Measurements from ENCODE around the gene FANCI.
"Not testable (repeated sequence)": the region's sequence is repeated elsewhere in the genome, so short reads cannot be mapped to it uniquely, and the experiment has no call there.

Gene FANCI

GRCh38 chr15:89230277-89230676, 13.5 kb upstream of the FANCI start:
- DNase-seq (no peak), ATAC-seq (ENCODE audit: insufficient read depth, low read depth) (no peak)
- Histone ChIP-seq H3K36me3 (ENCODE audit: insufficient read depth, low read length) (no peaks in the 10 kb centered on the region), H3K27ac (ENCODE audit: low read length) (no peak overlapping the region), H2AFZ (ENCODE audit: low read depth, low read length) (no peak overlapping the region), H4K20me1 (ENCODE audit: insufficient read depth, low read length) (no peaks in the 10 kb centered on the region), H3K27me3 (ENCODE audit: insufficient read depth, low read length, poor library complexity) (no peaks in the 10 kb centered on the region), H3K4me3 (ENCODE audit: low read depth in 1 of 2, low read length in 2 of 2) (no peak overlapping the region), H3K4me1 (ENCODE audit: insufficient read depth, low read length) (no peaks in the 10 kb centered on the region), H3K4me2 (ENCODE audit: insufficient read depth, low read length) (no peak overlapping the region), H3K9me3 (ENCODE audit: insufficient read depth, low read length, severe bottlenecking) (no peaks in the 10 kb centered on the region), H3K79me2 (ENCODE audit: insufficient read depth, low read length) (no peaks in the 10 kb centered on the region), H3K9ac (ENCODE audit: low read depth, low read length) (no peak overlapping the region)
- TF ChIP-seq EZH2 (IDR thresholded peaks at IDR 0.05; ENCODE audit: borderline replicate concordance, low read depth, low read length, severe bottlenecking) = no peak
- no peak for TF ChIP-seq CTCF (IDR thresholded peaks at IDR 0.05; ENCODE audit: borderline replicate concordance, extremely low read depth, low read length, poor library complexity, severe bottlenecking)

DNA sequence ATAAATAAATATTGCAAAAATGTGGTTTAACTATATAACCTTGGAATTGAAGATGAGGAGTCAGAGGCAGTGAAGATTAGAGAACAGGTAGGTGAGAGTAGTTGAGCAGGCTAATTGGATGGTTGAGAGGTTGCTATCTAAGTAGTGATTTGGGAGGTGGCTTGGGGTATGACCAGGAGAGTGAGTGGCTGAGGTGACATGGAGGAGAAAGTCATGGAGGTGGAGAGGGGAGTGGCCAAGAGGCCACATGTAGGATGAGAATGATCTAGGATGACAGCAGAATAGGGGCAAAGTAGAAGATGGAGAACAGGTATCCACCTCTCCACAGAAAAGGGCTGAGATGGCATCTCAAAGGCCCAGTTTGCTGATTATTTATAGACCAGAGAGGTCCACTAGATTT, 11.9 kb upstream of the FANCI start:
- Histone ChIP-seq H3K9ac (ENCODE audit: low read depth, low read length) (no peak overlapping the region), H3K9me3 (ENCODE audit: insufficient read depth, low read length, severe bottlenecking) (no peaks in the 10 kb centered on the region), H3K27ac (ENCODE audit: low read length) (no peak overlapping the region), H3K36me3 (ENCODE audit: insufficient read depth, low read length) (no peaks in the 10 kb centered on the region), H2AFZ (ENCODE audit: low read depth, low read length) (no peak overlapping the region), H3K4me1 (ENCODE audit: insufficient read depth, low read length) (no peaks in the 10 kb centered on the region), H3K4me2 (ENCODE audit: insufficient read depth, low read length) (no peak overlapping the region), H4K20me1 (ENCODE audit: insufficient read depth, low read length) (no peaks in the 10 kb centered on the region), H3K79me2 (ENCODE audit: insufficient read depth, low read length) (no peaks in the 10 kb centered on the region), H3K27me3 (ENCODE audit: insufficient read depth, low read length, poor library complexity) (no peaks in the 10 kb centered on the region), H3K4me3 (ENCODE audit: low read depth in 1 of 2, low read length in 2 of 2) (no peak overlapping the region)
- ATAC-seq (ENCODE audit: insufficient read depth, low read depth) = no peak
- TF ChIP-seq CTCF (IDR thresholded peaks at IDR 0.05; ENCODE audit: borderline replicate concordance, extremely low read depth, low read length, poor library complexity, severe bottlenecking) = no peak
- no peak for TF ChIP-seq EZH2 (IDR thresholded peaks at IDR 0.05; ENCODE audit: borderline replicate concordance, low read depth, low read length, severe bottlenecking)
- no peak for DNase-seq

DNA sequence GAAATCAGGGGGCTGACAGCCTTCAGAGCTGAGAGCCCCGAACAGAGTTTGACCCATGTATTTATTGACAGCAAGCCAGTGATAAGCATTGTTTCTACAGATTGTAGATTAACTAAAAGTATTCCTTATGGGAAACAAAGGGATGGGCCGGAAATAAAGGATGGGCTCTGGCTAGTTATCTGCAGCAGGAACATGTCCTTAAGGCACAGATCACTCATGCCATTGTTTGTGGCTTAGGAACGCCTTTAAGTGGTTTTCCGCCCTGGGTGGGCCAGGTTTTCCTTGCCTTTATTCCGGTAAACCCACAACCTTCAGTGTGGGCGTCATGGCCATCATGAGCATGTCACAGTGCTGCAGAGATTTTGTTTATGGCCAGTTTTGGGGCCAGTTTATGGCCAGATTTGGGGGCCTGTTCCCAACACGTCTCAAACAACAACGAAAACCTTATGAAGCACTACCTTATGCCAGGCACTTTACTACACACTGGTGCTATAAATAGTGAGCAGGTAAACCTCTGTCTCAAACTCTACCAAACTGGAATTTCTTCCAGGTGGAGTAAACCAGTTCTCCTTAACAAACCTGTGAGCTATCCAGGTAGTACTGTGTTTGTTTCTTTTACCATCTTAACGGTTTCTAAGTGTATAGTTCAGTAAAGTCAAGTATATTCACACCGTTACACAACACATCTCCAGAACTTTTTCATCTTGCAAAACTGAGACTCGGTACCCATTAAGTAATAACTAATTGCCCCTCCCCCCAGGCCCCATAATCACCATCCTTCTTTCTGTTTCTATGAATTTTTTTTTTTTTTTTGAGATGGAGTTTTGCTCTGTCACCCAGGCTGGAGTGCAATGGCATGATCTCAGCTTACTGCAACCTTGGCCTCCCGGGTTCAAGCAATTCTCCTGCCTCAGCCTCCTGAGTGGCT, 3.6 kb upstream of the FANCI start:
- not testable (repeated sequence) for H3K27me3 ChIP-seq (ENCODE audit: insufficient read depth, low read length, poor library complexity); H3K36me3 ChIP-seq (ENCODE audit: insufficient read depth, low read length); H3K27ac ChIP-seq (ENCODE audit: low read length); H3K9ac ChIP-seq (ENCODE audit: low read depth, low read length); H3K4me1 ChIP-seq (ENCODE audit: insufficient read depth, low read length); H3K9me3 ChIP-seq (ENCODE audit: insufficient read depth, low read length, severe bottlenecking); H4K20me1 ChIP-seq (ENCODE audit: insufficient read depth, low read length); H2AFZ ChIP-seq (ENCODE audit: low read depth, low read length); DNase-seq; ATAC-seq (ENCODE audit: insufficient read depth, low read depth); H3K4me3 ChIP-seq (ENCODE audit: low read depth in 1 of 2, low read length in 2 of 2); H3K4me2 ChIP-seq (ENCODE audit: insufficient read depth, low read length)
- peaks cover 14% of the 10 kb centered on the region for H3K79me2 ChIP-seq (ENCODE audit: insufficient read depth, low read length)

DNA sequence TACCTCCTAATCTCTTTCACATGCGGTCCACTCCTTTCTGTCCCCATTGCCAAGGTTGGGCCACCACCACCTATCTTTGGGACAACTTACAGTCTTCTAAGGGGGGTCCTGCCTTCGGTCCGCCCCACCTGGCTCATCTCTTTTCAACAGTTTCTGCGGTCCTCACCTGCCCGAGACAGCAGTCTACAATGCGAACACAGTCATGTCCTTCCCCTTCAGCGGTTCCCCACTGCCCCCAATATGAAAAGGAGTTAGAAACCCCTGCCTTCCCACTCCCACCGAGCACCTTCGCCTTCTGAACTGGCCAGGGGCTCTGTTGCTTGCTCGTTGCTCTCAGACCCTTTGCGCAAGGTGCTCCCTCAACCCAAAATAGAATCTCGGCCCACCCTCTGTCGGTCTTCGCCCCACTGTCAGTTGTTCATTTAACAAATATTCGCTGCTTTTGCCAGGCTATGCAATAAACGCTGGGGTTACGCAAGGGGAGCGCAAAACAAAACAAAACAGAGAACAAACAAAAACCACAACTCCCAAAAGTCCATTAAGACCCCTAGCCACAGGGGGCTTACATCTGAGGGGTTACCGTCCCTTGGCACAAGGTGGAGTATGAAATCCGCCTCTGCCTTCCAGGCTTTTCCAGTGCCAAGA, 611 bp upstream of the FANCI start:
- no peaks in the 10 kb centered on the region for H3K9me3 ChIP-seq (ENCODE audit: insufficient read depth, low read length, severe bottlenecking)
- peaks cover 25% of the 10 kb centered on the region for H3K36me3 ChIP-seq (ENCODE audit: insufficient read depth, low read length)
- H3K27me3 ChIP-seq (ENCODE audit: insufficient read depth, low read length, poor library complexity) = no peaks in the 10 kb centered on the region
- TF ChIP-seq EZH2 (IDR thresholded peaks at IDR 0.05; ENCODE audit: borderline replicate concordance, low read depth, low read length, severe bottlenecking) (no peak), CTCF (IDR thresholded peaks at IDR 0.05; ENCODE audit: borderline replicate concordance, extremely low read depth, low read length, poor library complexity, severe bottlenecking) (no peak)
- H3K4me2 ChIP-seq (ENCODE audit: insufficient read depth, low read length) = peak overlapping the region; percentile 95
- H3K4me3 ChIP-seq (ENCODE audit: low read depth in 1 of 2, low read length in 2 of 2) = peak overlapping the region; percentile 92 to 96; a peak in 3 of 4 replicates
- peaks cover 33% of the 10 kb centered on the region for H3K4me1 ChIP-seq (ENCODE audit: insufficient read depth, low read length)
- ATAC-seq (ENCODE audit: insufficient read depth, low read depth) (no peak), DNase-seq (no peak)
- H3K27ac ChIP-seq (ENCODE audit: low read length) = peak overlapping the region; percentile 95
- H3K79me2 ChIP-seq (ENCODE audit: insufficient read depth, low read length) = peaks cover 44% of the 10 kb centered on the region
- H3K9ac ChIP-seq (ENCODE audit: low read depth, low read length) = peak overlapping the region; percentile 91
- H4K20me1 ChIP-seq (ENCODE audit: insufficient read depth, low read length) = peaks cover 12% of the 10 kb centered on the region; the same call in 1 of the 2 replicates
- H2AFZ ChIP-seq (ENCODE audit: low read depth, low read length) = peak overlapping the region; percentile 99

Measured in DND-41 (cell line).